Measurements from ENCODE around the gene SPPL3.

SPPL3 gene

DNA sequence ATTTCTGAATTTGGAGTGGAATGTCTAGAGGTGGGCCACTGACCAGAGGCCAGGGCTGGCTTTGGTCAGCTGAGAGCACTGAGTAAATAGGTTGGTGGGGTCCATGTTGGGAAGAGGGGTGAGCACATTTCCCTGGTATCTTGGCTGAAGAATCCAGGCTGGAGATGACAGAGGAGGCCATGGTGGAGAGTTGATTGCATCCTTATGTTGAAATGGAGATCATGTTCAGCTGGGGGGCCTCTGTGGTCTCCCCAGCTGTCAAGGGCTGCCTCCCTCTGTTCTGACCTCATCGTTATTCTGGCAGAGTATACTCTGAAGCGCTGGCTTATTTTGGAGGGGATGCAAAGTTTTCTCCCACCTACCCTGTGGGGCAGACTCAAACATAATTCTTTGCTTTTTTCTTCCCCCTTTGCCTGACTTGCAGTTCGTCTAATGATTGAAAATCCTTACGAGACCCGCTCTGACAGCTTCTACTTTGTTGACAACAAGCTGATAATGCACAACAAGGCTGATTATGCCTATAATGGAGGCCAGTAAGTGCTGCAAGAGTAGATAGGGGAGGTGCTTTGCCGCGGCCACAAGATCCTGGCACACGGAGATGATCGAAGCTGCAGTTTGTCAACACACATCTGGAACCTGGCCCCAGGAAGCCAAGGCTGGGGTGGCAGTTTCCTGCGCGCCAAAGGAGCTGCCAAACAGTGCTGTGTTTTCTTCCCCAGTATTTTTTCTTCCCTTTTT lies 184.5 kb downstream of the SPPL3 start:
- no peak for DNase-seq

GRCh38 chr12:120719072-120719471 lies 185.1 kb downstream of the SPPL3 start:
- DNase-seq: no peak

DNA sequence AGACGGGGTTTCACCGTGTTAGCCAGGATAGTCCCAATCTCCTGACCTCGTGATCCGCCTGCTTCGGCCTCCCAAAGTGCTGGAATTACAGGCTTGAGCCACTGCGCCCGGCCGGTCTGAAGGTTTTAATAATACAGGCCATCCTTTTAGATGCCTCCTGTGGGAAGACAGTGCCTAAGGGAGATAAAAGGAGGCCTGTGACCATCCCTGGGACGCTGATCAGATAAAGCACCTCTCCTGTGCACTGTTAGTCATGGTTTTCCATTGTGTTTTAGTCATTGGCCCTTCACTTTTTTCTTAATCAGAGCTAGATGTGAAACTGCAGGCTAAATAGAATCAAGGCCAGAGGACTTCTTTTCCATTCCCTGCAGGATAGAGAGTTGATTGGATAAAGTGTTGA lies 186.1 kb downstream of the SPPL3 start:
- DNase-seq: no peak

DNA sequence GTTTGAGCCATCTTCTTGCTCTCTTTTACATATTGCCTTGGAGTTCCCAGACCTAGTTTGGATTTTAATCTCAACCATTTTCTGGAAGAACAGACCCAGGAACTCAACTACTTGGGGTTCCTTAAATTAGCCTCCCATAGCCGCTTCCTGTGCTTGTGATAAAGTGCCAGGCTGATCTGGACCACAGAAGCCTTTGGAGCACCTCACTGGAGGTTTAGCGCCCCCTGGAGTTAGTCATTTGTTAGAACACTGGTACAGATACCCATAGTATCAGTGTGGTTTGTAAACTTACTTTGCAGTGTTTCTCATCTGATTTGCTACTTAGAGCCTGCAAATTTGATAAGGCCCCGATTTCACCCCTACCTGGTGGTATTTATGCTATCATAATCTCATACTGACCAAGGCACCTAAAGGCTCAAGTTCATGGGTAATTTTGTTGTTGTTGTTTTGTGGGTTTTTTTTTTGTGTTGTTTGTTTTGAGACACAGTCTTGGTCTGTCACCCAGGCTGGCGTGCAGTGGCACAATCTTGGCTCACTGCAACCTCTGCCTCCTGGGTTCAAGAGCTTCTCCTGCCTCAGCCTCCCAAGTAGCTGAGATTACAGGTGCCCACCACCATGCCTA lies 190.2 kb downstream of the SPPL3 start:
- DNase-seq: peak; percentile 53

DNA sequence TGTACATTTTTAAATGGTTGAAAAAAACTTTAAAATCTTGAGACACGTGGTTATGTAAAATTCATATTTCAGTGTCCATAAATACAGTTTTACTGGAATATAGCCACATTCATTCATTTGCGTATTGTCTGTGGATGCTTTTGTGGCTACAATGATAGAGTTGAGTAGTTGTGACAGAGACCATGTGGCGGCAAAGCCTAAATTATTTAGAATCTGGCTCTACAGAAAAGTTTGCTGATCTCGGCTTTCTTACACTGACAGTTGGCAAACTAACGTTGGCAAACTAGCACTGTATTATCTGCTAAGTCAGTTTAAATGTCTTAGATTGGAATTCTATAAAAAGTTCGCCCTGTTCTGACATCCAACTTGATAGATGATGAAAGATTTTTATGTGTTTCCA lies 191.5 kb downstream of the SPPL3 start:
- DNase-seq: no peak
